GM18951 (cell line): ENCODE data around the gene LGALS4.
"Not testable (repeated sequence)": the region's sequence is repeated elsewhere in the genome, so short reads cannot be mapped to it uniquely, and the experiment has no call there.

Experiments
- POLR2A ChIP-seq: IDR thresholded peaks from 4 replicates; pipeline ENCODE4 v1.6.1; 2011; ENCODE audit warnings: mild to moderate bottlenecking; ENCODE audit not compliant: insufficient read length, insufficient read depth; ENCODE audit errors: extremely low read depth
- in situ Hi-C: fragments of 300-500 bp; cut with MboI; formaldehyde crosslinking; loops from one replicate; pipeline ENCODE4 v1.12.0; 2022; ENCODE audit warnings: low sequenced_read_pairs, mixed read lengths, inconsistent platforms; ENCODE audit not compliant: unreplicated experiment

The LGALS4 gene

DNA sequence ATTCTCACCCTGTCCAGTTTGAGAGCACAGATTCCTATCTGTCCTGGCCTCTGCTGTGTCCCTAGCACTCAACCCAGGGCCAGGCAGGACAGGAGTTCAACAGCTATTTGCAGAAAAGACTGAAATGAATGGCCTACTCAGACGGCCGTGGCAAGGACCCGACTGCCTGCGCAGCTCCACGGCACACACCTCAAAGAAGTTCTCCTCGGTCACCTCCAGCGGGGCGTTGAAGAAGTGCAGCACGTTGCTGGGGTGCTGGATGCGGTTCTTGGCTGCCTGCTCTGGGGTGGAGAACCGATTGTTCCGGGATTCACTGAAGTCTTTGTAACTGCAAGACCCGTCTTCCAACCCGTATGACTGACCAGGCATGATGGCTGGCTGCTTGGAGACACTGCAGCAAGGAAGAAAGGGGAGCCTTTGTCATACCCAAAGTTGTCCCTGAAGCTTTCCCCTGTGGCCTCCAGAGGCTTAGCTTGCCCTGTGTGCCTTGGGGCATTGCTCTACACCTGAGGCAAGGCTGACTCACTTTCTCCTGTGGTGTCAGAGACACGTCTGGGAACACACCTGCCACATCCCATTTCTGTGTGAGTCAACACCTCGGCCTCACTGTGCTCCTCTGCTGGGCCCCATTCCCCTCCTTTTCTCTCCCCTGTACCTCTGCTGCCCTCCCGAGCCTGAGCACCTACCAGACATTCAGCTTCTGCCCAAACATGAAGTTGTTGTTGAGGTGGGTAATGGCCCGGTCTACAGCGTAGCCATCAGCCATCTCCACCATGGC, 25.7 kb upstream of the LGALS4 start:
- TF ChIP-seq POLR2A = no peak
- in situ Hi-C loops = no loop called here

DNA sequence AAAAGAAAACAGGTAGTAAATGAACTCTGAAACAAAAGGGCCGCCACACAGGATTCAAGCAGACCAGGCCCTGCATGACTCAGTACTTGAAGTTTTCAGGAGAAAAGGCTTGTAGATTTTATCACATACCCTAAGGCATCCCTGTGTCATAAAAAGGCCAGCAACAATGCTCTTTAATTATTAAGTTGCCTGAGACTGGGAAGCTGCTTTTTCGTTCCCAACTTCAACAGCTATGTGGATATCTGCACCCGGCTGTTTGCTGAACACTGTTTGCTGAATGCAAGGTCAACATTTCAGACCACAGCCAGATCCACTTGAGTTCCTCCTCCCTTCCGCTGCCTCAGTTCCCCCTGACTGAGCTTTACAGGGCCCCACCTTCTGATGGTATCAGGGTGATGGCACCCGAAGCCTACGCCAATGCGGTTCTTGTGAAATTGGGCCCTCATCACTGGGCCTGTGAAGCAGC, 24.9 kb upstream of the LGALS4 start:
- no peak for TF ChIP-seq POLR2A

GRCh38 chr19:38836983-38837626, 24.4 kb upstream of the LGALS4 start:
- TF ChIP-seq POLR2A = no peak
- in situ Hi-C loops = no loop called here

More for the DNA sequence above, 24.9 kb upstream of the LGALS4 start:
- in situ Hi-C loops = no loop called here

GRCh38 chr19:38836159-38836982, 23.6 kb upstream of the LGALS4 start:
- in situ Hi-C loops = no loop called here
- TF ChIP-seq POLR2A = no peak

GRCh38 chr19:38834590-38834989, 21.8 kb upstream of the LGALS4 start:
- no peak for TF ChIP-seq POLR2A
- in situ Hi-C loops = no loop called here

DNA sequence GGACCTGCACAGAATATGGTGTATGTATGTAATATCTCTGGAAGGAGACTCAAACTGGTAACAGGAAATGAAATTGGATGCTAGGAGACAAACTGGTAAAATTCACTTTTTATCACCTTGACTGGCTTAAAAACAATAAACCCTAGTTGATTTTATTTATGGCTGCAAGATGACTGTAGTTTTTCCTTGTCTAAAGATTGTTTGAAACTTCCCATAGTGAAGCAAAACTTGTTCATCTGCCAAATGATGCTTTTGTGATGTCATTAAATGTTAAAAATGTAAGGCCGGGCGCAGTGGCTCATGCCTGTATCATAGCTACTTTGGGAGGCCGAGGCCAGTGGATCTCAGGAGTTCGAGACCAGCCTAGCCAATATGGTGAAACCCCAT, 21.4 kb upstream of the LGALS4 start:
- in situ Hi-C loops = no loop called here

DNA sequence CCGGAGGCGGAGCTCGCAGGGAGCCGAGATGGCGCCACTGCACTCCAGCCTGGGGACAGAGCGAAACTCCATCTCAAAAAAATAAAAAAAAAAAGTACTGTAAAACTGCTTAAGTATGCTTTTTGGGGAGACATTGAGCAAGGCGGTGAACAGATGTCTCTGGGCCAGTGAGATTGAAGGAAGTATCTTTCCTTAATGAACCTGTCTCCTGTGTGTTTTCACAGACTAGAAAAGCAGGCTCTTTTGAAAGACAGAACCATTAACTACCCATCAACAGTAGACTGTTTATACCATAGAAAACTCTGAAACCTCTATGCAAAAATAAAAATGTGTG, 20.3 kb upstream of the LGALS4 start:
- TF ChIP-seq POLR2A = no peak
- in situ Hi-C loops = no loop called here

More for the DNA sequence above, 21.4 kb upstream of the LGALS4 start:
- TF ChIP-seq POLR2A = no peak

DNA sequence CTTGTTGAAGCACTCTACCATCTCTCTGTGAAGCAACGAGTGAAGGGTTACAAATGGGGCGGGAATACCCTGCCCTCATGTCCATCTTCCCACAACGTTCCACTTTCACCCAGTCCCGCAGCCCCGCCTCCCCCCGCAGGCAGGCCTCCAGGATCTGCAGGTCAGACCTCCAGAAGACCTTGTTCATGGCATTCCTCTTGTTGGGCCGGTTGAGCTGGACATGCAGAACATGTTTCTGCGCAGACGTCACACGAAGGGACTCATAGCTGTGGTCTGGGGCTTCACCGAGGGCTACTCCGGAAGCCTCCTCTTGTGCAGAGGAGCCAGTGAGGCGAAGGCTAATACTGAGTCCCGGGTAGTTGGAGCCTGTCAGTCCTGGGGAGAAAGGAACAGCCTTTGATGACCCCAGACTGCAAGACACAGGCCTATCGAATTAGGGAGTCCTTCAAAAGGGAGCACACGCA, 18.4 kb upstream of the LGALS4 start:
- TF ChIP-seq POLR2A = no peak
- in situ Hi-C loops = no loop called here

GRCh38 chr19:38830039-38830733, 17.4 kb upstream of the LGALS4 start:
- no peak for TF ChIP-seq POLR2A
- in situ Hi-C loops = no loop called here

- in situ Hi-C loops = not testable (repeated sequence)
Observed at GRCh38 chr19:38829203-38829602, 16.5 kb upstream of the LGALS4 start.

DNA sequence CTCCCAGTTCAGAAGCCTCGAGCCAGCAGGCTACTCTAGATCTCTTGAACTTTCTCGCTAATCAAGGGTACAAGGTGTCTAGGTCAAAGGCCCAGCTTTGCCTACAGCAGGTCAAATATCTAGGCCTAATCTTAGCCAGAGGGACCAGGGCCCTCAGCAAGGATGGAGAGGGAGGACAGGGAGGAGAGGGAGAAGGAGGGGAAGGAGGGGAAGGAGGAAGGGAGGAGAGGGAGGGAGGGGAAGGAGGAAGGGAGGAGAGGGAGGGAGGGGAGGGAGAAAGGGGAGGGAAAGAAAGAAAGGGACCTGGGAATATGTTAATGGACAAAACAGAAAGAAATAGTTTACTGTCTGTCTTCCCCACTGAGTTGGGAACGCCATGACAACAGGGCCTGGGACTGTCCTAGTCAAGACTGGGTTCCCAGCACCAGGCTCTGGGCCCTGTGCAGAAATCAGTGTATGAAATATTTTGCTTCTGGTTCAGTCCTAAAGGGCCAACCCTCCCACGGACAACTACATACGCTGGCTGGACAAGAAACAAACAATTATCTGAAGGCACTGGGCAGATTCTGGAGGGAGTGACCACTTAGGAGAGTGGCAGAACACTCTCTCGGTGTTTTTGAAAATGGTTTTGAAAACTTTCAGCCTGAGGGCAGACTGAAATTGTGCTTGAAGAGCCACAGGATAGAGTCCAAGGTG, 14.3 kb upstream of the LGALS4 start:
- TF ChIP-seq POLR2A = no peak

DNA sequence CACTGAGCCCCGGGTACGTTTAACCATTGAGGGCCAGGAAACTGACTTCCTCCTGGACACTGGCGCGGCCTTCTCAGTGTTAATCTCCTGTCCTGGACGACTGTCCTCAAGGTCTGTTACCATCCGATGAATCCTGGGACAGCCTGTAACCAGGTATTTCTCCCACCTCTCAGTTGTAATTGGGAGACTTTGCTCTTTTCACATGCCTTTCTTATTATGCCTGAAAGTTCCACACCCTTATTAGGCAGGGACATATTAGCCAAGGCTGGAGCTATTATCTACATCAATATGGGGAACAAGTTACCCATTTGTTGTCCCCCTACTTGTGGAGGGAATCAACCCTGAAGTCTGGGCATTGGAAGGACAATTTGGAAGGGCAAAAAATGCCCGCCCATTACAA, 13.2 kb upstream of the LGALS4 start:
- in situ Hi-C loops = not testable (repeated sequence)

More for the DNA sequence above, 14.3 kb upstream of the LGALS4 start:
- in situ Hi-C loops = no loop called here

DNA sequence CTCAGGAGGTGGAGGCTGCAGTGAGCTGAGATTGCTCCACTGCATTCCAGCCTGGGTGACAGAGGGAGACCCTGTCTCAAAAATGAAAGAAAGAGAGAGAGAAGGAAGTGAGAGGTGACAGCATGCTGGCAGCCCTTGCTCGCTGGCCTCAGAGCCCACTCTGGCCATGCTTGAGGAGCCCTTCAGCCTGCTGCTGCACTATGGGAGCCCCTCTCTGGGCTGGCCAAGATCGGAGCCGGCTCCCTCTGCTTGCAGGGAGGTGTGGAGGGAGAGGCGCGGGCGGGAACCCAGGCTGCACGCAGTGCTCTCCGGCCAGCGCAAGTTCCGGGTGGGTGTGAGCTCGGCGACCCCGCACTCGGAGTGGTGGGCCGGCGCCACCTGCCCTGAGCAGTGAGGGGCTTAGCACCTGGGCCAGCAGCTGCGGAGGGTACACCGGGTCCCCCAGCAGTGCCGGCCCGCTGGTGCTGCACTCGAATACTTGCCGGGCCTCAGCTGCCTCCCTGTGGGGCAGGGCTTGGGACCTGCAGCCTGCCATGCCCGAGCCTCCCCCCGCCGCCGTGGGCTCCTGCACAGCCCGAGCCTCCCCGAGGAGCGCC, 8.6 kb upstream of the LGALS4 start:
- in situ Hi-C loops = not testable (repeated sequence)
